ENCODE data around the gene PDE1A. TPM values are rescaled to one million over a fixed set of nuclear protein-coding genes. Genes with fewer than 3 reads are reported as not detected.

PDE1A gene
- total and polyA plus RNA-seq, 2 of the 13 experiments (the other 11 are each of a cell fraction or from before 2014, with no cell fraction given): not detected

GRCh38 chr2:182144041-182144775 lies 282.6 kb downstream of the PDE1A start:
- Histone ChIP-seq H3K27me3 (ENCODE audit: control insufficient read depth in 1 of 2, insufficient read depth in 2 of 2, low read length in 2 of 2) (no peaks in the 10 kb centered on the region), H3K4me3 (replicated peaks in 1 of 3; ENCODE audit: insufficient read depth in 1 of 3, low read depth in 2 of 3, low read length in 3 of 3) (no peak overlapping the region), H3K4me1 (ENCODE audit: insufficient read depth, low read length) (no peaks in the 10 kb centered on the region), H3K27ac (ENCODE audit: extremely low read length, insufficient read depth, low read length) (no peak overlapping the region), H3K4me2 (ENCODE audit: low read depth, low read length) (no peak overlapping the region), H3K36me3 (replicated peaks in 1 of 2; ENCODE audit: control insufficient read depth in 1 of 2, insufficient read depth in 2 of 2, low read length in 2 of 2) (no peaks in the 10 kb centered on the region), H3K9me3 (ENCODE audit: low read length) (no peaks in the 10 kb centered on the region), H4K20me1 (ENCODE audit: insufficient read depth, low read length) (no peaks in the 10 kb centered on the region), H3K9ac (ENCODE audit: insufficient read depth, low read depth, low read length) (no peak overlapping the region), H2AFZ (ENCODE audit: low read length) (no peak overlapping the region), H3K79me2 (ENCODE audit: insufficient read depth, low read length) (no peaks in the 10 kb centered on the region)
- ChIA-PET POLR2A (no interaction called here), CTCF (ENCODE audit: low intra/inter-chr PET ratio, low total read pairs) (no interaction called here)
- 13% methylated on average over 7 of the region's 7 CpGs for WGBS (ENCODE audit: low lambda C conversion rate)
- DNase-seq (ENCODE audit: low spot score) (no peak), FAIRE-seq (no peak), ATAC-seq (no peak)
- intact Hi-C loops (cut with micrococcal nuclease; ENCODE audit: unreplicated experiment) (no loop called here), in situ Hi-C loops (cut with HindIII; ENCODE audit: extremely low pct_ligation_motif_present, low pct_unique_long_range_greater_than_20kb) (no loop called here)
- BruUV-seq (replicated peaks): no TSS peak
- TF ChIP-seq PRDM10 (CRISPR knock-in tag; IDR thresholded peaks at IDR 0.05; ENCODE audit: low read depth) (no peak), BATF2 (CRISPR knock-in tag; IDR thresholded peaks at IDR 0.05) (no peak), THAP8 (CRISPR knock-in tag; IDR thresholded peaks at IDR 0.05; ENCODE audit: borderline replicate concordance) (no peak), MBNL3 (CRISPR knock-in tag; conservative IDR thresholded peaks at IDR 0.05) (no peak), ZNF430 (CRISPR knock-in tag; IDR thresholded peaks at IDR 0.05) (no peak), ZSCAN12 (CRISPR knock-in tag; IDR thresholded peaks at IDR 0.05) (no peak), ZBTB42 (CRISPR knock-in tag; IDR thresholded peaks at IDR 0.05) (no peak), ZSCAN5A (CRISPR knock-in tag; IDR thresholded peaks at IDR 0.05; ENCODE audit: borderline replicate concordance) (no peak), MZF1 (CRISPR knock-in tag; IDR thresholded peaks at IDR 0.05; ENCODE audit: borderline replicate concordance) (no peak), ZNF781 (CRISPR knock-in tag; IDR thresholded peaks at IDR 0.05; ENCODE audit: borderline replicate concordance, not compliant biosample characterization) (no peak), MAF1 (CRISPR knock-in tag; IDR thresholded peaks at IDR 0.05; ENCODE audit: borderline replicate concordance) (no peak), TRAFD1 (CRISPR knock-in tag; IDR thresholded peaks at IDR 0.05; ENCODE audit: borderline replicate concordance) (no peak), BRCA1 (CRISPR knock-in tag; IDR thresholded peaks at IDR 0.05) (no peak), ZFP82 (CRISPR knock-in tag; IDR thresholded peaks at IDR 0.05; ENCODE audit: borderline replicate concordance) (no peak)

All from HepG2 (cell line).